Kidney capillary endothelial cell (primary cell): ENCODE measurements around the gene TGFBR3.

Source experiments
- DNase-seq: peaks from one replicate; pipeline ENCODE4 v3.0.0-alpha.2; 2018; ENCODE audit warnings: low spot score

Gene TGFBR3

GRCh38 chr1:91777630-91778300, 108.2 kb downstream of the TGFBR3 start:
- DNase-seq, result no peak

GRCh38 chr1:91777196-91777595, 108.8 kb downstream of the TGFBR3 start:
- no peak for DNase-seq

- no peak for DNase-seq
These were observed 109.7 kb downstream of the TGFBR3 start for GRCh38 chr1:91776068-91776794.

- no peak for DNase-seq
These were observed 110.7 kb downstream of the TGFBR3 start for GRCh38 chr1:91775227-91775626.

GRCh38 chr1:91774520-91775203, 111.3 kb downstream of the TGFBR3 start:
- DNase-seq, result no peak

- no peak for DNase-seq
These were observed 114.2 kb downstream of the TGFBR3 start for GRCh38 chr1:91771717-91772116.

GRCh38 chr1:91770667-91771268, 115.2 kb downstream of the TGFBR3 start:
- DNase-seq, result no peak

- no peak for DNase-seq
These were observed 116.2 kb downstream of the TGFBR3 start for GRCh38 chr1:91769742-91770141.

GRCh38 chr1:91768786-91769725, 116.9 kb downstream of the TGFBR3 start:
- no peak for DNase-seq

- no peak for DNase-seq
These were observed 117.8 kb downstream of the TGFBR3 start for GRCh38 chr1:91768120-91768519.

GRCh38 chr1:91766883-91767282, 119.1 kb downstream of the TGFBR3 start:
- DNase-seq, result no peak

- DNase-seq, result no peak
These were observed 120.0 kb downstream of the TGFBR3 start for GRCh38 chr1:91765880-91766443.

- DNase-seq, result no peak
These were observed 120.7 kb downstream of the TGFBR3 start for GRCh38 chr1:91765293-91765692.

GRCh38 chr1:91764471-91765115, 121.4 kb downstream of the TGFBR3 start:
- DNase-seq, result no peak

GRCh38 chr1:91763252-91763651, 122.7 kb downstream of the TGFBR3 start:
- DNase-seq, result no peak

GRCh38 chr1:91761295-91761721, 124.6 kb downstream of the TGFBR3 start:
- DNase-seq, result no peak

GRCh38 chr1:91760512-91760911, 125.4 kb downstream of the TGFBR3 start:
- DNase-seq, result no peak

GRCh38 chr1:91759076-91759475, 126.9 kb downstream of the TGFBR3 start:
- DNase-seq, result no peak

- no peak for DNase-seq
These were observed 128.0 kb downstream of the TGFBR3 start for GRCh38 chr1:91757763-91758460.

- DNase-seq, result no peak
These were observed 130.2 kb downstream of the TGFBR3 start for GRCh38 chr1:91755702-91756287.
